HG03378 (cell line): ENCODE measurements around the gene STOML3.
A peak's percentile ranks its signal among the peaks of the same experiment; 100 is the strongest.
"Not testable (repeated sequence)": the region's sequence is repeated elsewhere in the genome, so short reads cannot be mapped to it uniquely, and the experiment has no call there.

ENCODE experiments used
- ATAC-seq: cut with Tn5 transposase; IDR thresholded peaks from one replicate; pipeline ENCODE4 v1.9.1; 2021; ENCODE audit warnings: mild to moderate bottlenecking, moderate library complexity; ENCODE audit not compliant: unreplicated experiment

The STOML3 gene

GRCh38 chr13:38990693-38991092, at the start of gene STOML3:
TSS of gene STOML3 (minus strand) at chr13:38990831. CDS start at chr13:38990721, 110 bp downstream.
- no peak for ATAC-seq

GRCh38 chr13:39040206-39040605, 49.6 kb upstream of the STOML3 start:
- no peak for ATAC-seq

DNA sequence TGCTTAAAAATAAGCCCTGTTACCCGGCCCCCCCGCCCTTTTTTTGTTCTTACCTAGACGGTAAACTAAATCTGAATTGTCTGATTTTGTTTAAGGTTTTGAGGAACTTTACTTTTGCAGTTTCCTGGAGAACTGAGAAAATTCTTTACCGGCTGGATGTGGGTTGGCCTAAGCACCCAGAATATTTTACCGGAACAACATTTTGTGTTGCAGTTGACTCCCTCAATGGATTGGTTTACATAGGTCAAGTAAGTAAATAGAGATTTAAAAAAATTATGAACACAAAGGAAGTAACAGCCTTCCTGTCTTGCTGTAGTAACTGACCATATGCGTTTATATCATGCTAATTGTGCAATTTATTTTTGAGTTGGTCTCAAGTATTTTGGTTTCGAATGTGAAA, 48.4 kb upstream of the STOML3 start:
- ATAC-seq, result no peak

GRCh38 chr13:39038569-39039030, 48.0 kb upstream of the STOML3 start:
- ATAC-seq, result peak; percentile 31

- peak; percentile 63 for ATAC-seq
These were observed 47.4 kb upstream of the STOML3 start, which contains the start of the genes NHLRC3 and PROSER1 for GRCh38 chr13:39037880-39038568. TSS of gene NHLRC3 (plus strand) at chr13:39038456. CDS start at chr13:39038640, 184 bp downstream. TSS of gene PROSER1 (minus strand) at chr13:39038089. CDS start at chr13:39037242, 847 bp downstream.

GRCh38 chr13:39037410-39037879, 46.8 kb upstream of the STOML3 start:
- peak; percentile 19 for ATAC-seq

DNA sequence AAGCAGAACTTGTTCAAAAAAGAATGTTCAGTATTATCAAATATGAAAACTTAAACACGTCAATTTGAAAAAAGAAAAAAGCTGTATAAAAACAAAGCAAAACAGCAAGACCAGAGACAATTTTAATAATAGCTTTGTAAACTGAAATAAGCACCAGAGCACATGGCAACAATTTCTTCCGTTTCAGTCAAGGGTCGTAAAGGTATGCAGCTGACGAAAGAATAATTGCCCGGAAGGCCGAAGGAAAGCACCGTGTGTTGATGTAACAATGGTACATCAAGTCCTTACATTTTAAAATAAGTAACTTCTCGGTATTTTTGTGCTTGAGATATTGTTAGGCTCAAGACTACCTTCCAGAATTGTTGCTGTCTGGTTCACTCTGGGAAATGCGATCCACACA, 45.6 kb upstream of the STOML3 start:
- no peak for ATAC-seq

DNA sequence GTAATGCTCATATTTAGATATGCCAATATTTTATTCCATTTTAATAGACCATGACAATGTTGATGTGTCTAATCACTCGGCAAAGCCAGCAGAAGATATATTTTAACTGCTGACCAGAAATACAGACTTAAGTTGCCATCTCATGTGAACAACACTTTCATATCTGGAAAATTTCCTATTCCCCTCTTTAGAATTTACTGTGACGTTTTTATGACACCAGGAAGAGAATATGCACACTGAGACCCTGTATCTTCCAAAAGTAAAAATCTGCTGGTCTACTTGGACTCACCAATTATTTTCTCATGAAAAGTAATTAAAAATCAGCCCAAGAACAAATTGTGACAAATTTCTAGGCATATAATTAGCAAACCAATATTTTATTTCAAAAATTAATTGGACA, 45.2 kb upstream of the STOML3 start:
- ATAC-seq, result no peak

- ATAC-seq, result no peak
These were observed 44.6 kb upstream of the STOML3 start for GRCh38 chr13:39035204-39035603.

DNA sequence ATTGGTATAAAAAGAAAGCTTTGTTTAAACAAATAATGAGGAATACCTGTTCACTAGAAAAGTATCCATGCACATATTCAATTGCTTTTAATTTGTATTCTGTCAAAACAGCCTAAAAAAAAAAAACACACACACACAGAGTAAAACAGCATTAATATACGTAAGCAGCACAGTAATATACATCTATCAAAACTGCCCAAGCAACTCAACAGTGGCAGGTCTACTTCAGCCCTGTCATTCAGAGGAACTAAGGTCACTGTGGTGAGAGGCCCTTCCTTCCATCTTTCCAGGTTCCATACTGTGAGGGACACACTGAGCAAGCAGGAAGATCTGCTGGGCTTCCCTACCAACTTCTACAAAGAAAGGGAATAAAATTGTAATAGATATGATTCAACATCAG, 43.5 kb upstream of the STOML3 start:
- no peak for ATAC-seq

GRCh38 chr13:39032150-39032549, 41.5 kb upstream of the STOML3 start:
- no peak for ATAC-seq

DNA sequence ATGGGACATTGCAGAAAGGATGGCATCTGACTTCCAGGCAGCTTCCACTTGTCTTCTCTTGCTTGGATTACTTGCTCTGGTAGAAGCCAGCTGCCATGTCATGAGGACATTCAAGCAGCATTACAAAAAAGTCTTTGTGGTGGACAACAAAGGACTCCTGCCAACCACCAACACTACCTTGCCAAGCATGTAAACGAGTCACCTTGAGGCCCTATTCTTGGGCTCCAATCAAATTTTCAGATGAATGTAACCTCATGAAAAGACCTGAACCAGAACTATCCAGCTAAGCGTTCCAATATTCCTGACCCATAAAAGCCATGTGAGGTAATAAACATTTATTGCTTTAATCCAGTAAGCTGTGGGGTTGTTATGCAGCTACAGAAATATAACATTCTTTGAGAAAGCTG, 34.8 kb upstream of the STOML3 start:
- ATAC-seq, result no peak

DNA sequence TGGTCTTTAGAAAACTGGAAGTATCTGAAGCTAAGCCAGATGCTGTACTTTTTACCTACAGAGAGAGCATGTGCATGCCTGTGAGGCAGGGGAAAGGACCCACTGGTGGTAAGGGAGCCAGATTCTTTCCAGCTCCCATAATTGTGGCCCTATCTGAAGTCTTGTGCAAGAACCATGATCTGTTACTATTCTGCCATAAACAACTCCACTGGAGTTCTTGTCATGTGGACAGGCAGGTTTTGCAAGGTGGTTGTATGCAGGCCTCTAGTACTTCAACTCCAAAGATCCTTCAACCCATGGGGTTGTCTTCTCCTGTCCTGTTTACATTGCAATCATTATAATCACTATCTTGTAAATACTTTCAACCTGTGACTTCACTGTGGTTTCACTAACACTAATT, 33.1 kb upstream of the STOML3 start:
- no peak for ATAC-seq

DNA sequence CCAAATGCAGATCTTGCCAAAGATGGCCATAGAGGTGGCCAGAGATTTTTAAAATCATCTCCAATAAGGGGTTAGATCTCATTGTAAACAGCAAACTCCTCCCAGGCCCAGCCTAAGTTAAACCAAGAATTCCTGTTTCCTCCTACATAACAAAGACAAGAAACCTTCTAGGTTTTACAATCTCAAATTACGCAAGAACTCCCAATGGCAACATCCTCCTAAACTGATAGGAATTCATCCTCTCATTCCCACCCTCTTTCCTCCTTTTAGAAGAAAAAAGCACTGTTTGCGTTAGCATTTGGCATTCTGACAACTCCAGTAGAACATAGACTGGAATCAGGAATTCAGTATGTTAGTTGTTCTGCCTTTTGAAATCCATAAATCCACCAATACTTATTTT, 32.7 kb upstream of the STOML3 start:
- ATAC-seq, result no peak

DNA sequence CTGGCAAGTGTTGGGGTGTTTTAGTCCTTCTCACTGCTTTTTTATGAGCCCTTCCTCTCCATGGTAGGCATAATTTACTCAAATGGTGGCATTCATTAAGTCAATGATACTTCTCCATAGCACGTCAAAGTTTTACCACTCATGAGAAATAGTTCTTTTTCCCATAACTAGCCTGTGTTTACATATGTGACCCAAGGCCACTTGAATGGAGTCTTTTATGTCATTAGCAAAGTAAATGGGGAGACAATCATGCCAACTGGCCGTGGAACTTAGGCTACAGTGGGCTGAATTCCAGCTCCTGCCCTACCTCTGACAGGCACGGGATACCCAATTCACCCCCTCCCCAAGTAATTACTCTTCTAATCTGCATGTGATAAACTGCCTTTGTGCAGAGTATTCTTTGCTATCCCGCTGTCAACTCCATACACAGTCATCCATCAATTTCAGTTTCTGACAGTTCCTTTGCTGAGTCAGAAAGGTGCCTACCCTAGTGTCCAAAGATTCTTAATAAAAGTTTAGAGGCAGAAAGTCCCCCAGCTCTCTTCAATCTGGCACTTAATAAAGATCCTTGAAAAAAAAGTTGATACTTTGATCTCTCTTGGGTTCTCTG, 30.3 kb upstream of the STOML3 start:
- ATAC-seq, result no peak

- peak; percentile 71 for ATAC-seq
These were observed 26.2 kb upstream of the STOML3 start for GRCh38 chr13:39016787-39017186.

DNA sequence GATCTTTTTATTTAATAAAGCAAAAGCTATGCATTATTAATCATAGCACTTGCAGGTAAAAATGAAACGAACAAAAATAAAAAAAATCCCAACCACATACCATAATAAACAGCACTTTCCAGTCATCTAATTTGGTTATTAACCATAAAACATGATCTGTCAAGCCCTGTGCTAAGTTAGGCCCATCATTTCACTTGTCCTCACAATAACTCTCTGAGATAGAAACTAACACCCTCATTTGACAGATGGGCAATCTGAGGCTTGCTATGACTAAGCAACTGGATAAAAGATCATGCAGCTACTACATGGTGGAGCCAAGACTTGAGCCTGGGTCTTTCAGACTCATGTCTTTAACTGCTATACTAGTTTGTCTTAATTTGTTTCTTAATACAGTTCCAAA, 25.5 kb upstream of the STOML3 start:
- peak; percentile 94 for ATAC-seq

DNA sequence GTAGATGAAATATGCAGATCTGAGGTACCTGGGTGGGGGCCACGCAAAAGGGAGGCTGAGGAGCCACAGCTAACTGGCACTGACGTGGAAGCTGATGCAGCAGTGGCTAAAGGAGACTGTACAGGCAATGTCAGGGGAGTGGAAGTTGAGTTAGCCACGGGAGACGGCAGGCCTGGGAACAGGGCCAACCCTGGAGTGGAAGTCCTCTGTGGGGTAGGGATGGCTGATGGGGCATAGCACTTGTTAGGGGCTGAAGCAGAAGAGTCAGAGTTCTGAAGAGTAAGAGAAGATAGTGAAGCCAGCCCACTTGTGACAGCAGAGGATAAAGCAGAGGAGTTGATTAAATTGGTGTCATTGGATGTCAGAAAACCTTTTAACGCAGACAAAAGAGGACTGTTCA, 22.8 kb upstream of the STOML3 start:
- ATAC-seq, result no peak

DNA sequence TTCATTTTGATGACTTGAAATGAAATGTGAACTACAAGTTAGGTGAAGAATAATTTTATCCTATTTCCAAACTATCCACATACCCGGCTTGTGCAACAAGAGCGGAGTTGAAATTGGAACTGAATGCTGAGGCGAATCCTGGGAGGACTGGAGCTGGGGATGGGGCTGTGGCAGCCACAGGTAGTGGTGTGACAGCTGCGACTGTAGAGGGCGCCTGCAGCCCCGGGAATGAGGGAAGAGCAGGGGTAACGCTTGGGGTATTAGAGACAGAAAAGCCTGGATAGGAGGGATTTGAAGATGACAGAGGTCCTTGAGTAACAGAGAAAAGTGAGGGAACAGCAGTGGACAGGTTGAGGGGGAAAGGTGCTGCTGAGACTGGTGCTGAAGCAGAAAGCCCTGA, 22.0 kb upstream of the STOML3 start:
- ATAC-seq, result no peak

DNA sequence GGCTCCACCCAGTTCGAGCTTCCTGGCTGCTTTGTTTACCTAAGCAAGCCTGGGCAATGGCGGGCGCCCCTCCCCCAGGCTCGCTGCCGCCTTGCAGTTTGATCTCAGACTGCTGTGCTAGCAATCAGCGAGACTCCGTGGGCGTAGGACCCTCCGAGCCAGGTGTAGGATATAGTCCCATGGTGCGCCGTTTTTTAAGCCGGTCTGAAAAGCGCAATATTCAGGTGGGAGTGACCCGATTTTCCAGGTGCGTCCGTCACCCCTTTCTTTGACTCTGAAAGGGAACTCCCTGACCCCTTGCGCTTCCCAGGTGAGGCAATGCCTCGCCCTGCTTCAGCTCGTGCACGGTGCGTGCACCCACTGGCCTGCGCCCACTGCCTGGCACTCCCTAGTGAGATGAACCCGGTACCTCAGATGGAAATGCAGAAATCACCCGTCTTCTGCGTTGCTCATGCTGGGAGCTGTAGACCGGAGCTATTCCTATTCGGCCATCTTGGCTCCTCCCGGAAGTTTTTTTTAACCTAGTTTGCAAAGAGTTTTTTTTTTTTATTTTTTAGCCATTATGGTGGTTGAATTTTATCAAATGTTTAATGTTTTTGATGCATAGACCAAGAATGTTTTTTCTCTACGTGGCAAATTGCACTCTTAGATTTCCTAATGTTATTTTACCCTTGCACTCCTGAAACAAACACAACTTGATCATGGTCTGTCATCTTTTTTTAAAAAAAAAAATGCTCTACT, 15.9 kb upstream of the STOML3 start:
- not testable (repeated sequence) for ATAC-seq

DNA sequence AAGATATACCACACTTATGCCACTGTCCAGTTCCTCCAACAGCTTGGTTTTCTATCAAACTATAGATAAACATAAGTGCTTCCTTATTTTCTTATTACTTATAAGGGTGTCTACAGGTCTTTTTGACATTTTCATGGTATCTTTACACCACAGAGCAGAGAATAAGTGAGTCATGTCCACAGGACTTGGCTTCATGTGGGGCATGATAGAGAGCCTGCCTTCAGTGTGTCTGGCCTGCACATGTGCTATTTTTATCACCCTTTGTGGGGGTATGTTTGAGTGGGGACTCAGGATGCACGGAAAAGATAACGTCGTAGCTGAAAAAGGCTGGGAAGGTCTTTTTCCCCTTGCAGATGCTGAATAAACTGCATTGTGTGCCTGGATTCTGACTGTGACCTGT, 8.1 kb upstream of the STOML3 start:
- ATAC-seq, result no peak

GRCh38 chr13:38993381-38993780, 2.8 kb upstream of the STOML3 start:
- no peak for ATAC-seq
